Heart left ventricle (tissue), 16 donors: ENCODE measurements around the gene BTNL2. TPM values are rescaled to one million over a fixed set of nuclear protein-coding genes. Genes with fewer than 3 reads are reported as not detected.
"Not testable (repeated sequence)": the region's sequence is repeated elsewhere in the genome, so short reads cannot be mapped to it uniquely, and the experiment has no call there.

ENCODE experiments used
- ATAC-seq, 4 donors: fragments of 200-7000 bp; cut with Tn5 transposase; one replicate each; pipeline ENCODE4 v1.9.1; 2020 to 2022; ENCODE audit warnings: moderate library complexity in 4 of 4, mild to moderate bottlenecking in 3 of 4, moderate number of reproducible peaks in 1 of 4
- DNase-seq, 5 donors: peaks; one replicate each; pipeline ENCODE4 v3.0.0-alpha.2; 2020
- H3K27ac ChIP-seq, 12 donors: fragments of 200-600 bp; sonication (generic) in 4 of 12; one replicate each; pipeline versions ENCODE4 v1.5.0 to v1.8.0; 2016 to 2022; ENCODE audit warnings: mild to moderate bottlenecking in 2 of 12
- H3K27me3 ChIP-seq, 9 donors: fragments of 200-600 bp; sonication (generic) in 2 of 9; one replicate each; pipeline versions ENCODE4 v1.5.1 to v1.8.0; 2016 to 2022; ENCODE audit warnings: mild to moderate bottlenecking in 3 of 9
- H3K36me3 ChIP-seq, 9 donors: fragments of 200-600 bp; sonication (generic) in 2 of 9; one replicate each; pipeline versions ENCODE4 v1.5.0 to v1.8.0; 2018 to 2022; ENCODE audit warnings: mild to moderate bottlenecking in 2 of 9
- H3K4me1 ChIP-seq, 12 donors: fragments of 200-600 bp; sonication (generic) in 4 of 12; one replicate each; pipeline versions ENCODE4 v1.5.0 to v1.8.0; 2016 to 2022; ENCODE audit warnings: mild to moderate bottlenecking in 3 of 12
- H3K4me3 ChIP-seq, 12 donors: fragments of 200-600 bp; sonication (generic) in 4 of 12; one replicate each; pipeline versions ENCODE4 v1.5.0 to v1.8.0; 2017 to 2022; ENCODE audit warnings: mild to moderate bottlenecking in 9 of 12, moderate library complexity in 4 of 12
- H3K9me3 ChIP-seq, 12 donors: fragments of 200-600 bp; sonication (generic) in 4 of 12; one replicate each; pipeline versions ENCODE4 v1.5.0 to v1.8.0; 2016 to 2022; ENCODE audit warnings: mild to moderate bottlenecking in 1 of 12
- CTCF ChIP-seq, 12 donors: fragments of 200-600 bp; sonication (generic) in 4 of 12; IDR thresholded peaks; one replicate each; pipeline versions ENCODE4 v1.5.0 to v1.8.0; 2018 to 2022; ENCODE audit warnings: antibody characterized with exemption in 12 of 12, mild to moderate bottlenecking in 5 of 12
- POLR2A ChIP-seq, 2 donors: fragments of 450-650 bp; IDR thresholded peaks; one replicate each; pipeline ENCODE4 v1.6.1; 2017; ENCODE audit warnings: antibody characterized with exemption in 2 of 2, mild to moderate bottlenecking in 2 of 2, moderate library complexity in 2 of 2
- WGBS, 4 donors: extraction: QIAGEN DNeasy Blood & Tissue Kit in 2 of 4; methylation state at CpG; one replicate each; pipeline versions ENCODE4 v1.1.5 to v1.1.7; 2013 to 2018; 5-methylcytosine and 5-hydroxymethylcytosine counted together
- intact Hi-C, 10 donors: fragments of 100-400 bp; cut with DNase I; formaldehyde crosslinking; loops; one replicate each; pipeline versions ENCODE4 v1.11.1 to v1.14.2; 2022
- polyA plus RNA-seq, 2 donors: library from polyadenylated mRNA; stranded (reverse); fragments of 200-250 nt; gene quantifications; one replicate each; pipeline ENCODE4 v1.2.3, GENCODE V29; 2013
- total RNA-seq, 9 donors: library from RNA; depleted of rRNA in 2 of 9; stranded (reverse); fragments of >200 nt in 2 of 9; fragmentation: NEBNext Ultra II Directional in 3 of 9; extraction: Animal tissue kit (Norgen Biotek cat#: 25700) in 3 of 9; gene quantifications; one replicate each; pipeline versions ENCODE4 v1.1.0 to v1.2.4, GENCODE V29; 2016 to 2023
- donor health status: ischemic (EF 13 %, LVEDD 7.1; RV severe dilation, severe dysfunction).
- donor health status: healthy with polysubstance abuse.
- donor health status: DM: no; HTN: yes; CAD: no.
- donor health status: DM: no; HTN: no; CAD: no.
- donor health status: ischemic (EF 25% LVEDD 6.9; RV normal size, moderate dysfunction).
- donor health status: ischemic (EF 25% LVEDD 5.7; RV mildly dilated, moderate dysfunction).
- donor health status: healthy.
- donor health status: DM: yes; HTN: yes; CAD: no.
- donor health status: ischemic (EF 35%, LVEDD 5.7; RV mildly dilated, moderate dysfunction).
- donor health status: nonischemic (EF 11% LVEDD 7.7; RV severe dilation, severe dysfunction).
- donor health status: DM: yes; HTN: yes; CAD: no.
- donor health status: PGD.
- donor health status: ischemic (EF 29% LVEDD 5.4; RV normal size, mild dysfunction).
- donor health status: nonischemic (EF 23%, LVEDD 6.1; RV moderate dilation, normal function).

The BTNL2 gene
- total and polyA plus RNA-seq, 11 donors = not detected

- no peak for TF ChIP-seq CTCF (IDR thresholded peaks at IDR 0.05)
- no peak for TF ChIP-seq POLR2A (IDR thresholded peaks at IDR 0.05)
- DNase-seq = no peak
- WGBS, 4 donors = 52 to 67% (median 58%) methylated on average over 3 of the region's 3 CpGs
Observed at GRCh38 chr6:32369660-32370059, 37.3 kb downstream of the BTNL2 start.

GRCh38 chr6:32367644-32368043 is 39.3 kb downstream of the BTNL2 start:
- intact Hi-C loops = no loop called here
- ATAC-seq (no peak), DNase-seq (no peak)
- Histone ChIP-seq H3K27me3 (peaks cover 0 to 7% (median 0%) of the 10 kb centered on the region in 9 donors), H3K4me3 (no peak overlapping the region), H3K27ac (no peak overlapping the region), H3K36me3 (no peaks in the 10 kb centered on the region), H3K4me1 (no peaks in the 10 kb centered on the region), H3K9me3 (peaks cover 0 to 18% (median 0%) of the 10 kb centered on the region in 12 donors)
- WGBS, 4 donors = 75 to 95% (median 93%) methylated on average over 3 of the region's 3 CpGs
- TF ChIP-seq CTCF (IDR thresholded peaks at IDR 0.05) = no peak
- no peak for TF ChIP-seq POLR2A (IDR thresholded peaks at IDR 0.05)

More at GRCh38 chr6:32369660-32370059, 37.3 kb downstream of the BTNL2 start:
- no peak overlapping the region for H3K4me3 ChIP-seq
- peaks cover 0 to 1% (median 0%) of the 10 kb centered on the region in 12 donors for H3K9me3 ChIP-seq
- no peak for ATAC-seq
- intact Hi-C loops = no loop called here
- peaks cover 0 to 7% (median 0%) of the 10 kb centered on the region in 9 donors for H3K27me3 ChIP-seq
- H3K27ac ChIP-seq = no peak overlapping the region
- no peaks in the 10 kb centered on the region for H3K4me1 ChIP-seq
- no peaks in the 10 kb centered on the region for H3K36me3 ChIP-seq

- DNase-seq, H3K27me3 ChIP-seq, H3K4me3 ChIP-seq, H3K27ac ChIP-seq, H3K36me3 ChIP-seq, intact Hi-C loops, ATAC-seq, H3K4me1 ChIP-seq: not testable (repeated sequence)
- peaks cover 0 to 12% (median 0%) of the 10 kb centered on the region in 12 donors for H3K9me3 ChIP-seq
- 63 to 71% methylated on average over 1 of the region's 1 CpG; no CpG with 5 or more reads in 2 of the 4 donors for WGBS, 4 donors
Observed at GRCh38 chr6:32359225-32359624, 47.8 kb downstream of the BTNL2 start.

- H3K4me3 ChIP-seq, H3K27me3 ChIP-seq, H3K36me3 ChIP-seq, H3K4me1 ChIP-seq, ATAC-seq, H3K27ac ChIP-seq, H3K9me3 ChIP-seq, DNase-seq, intact Hi-C loops: not testable (repeated sequence)
- 74 to 94% (median 89%) methylated on average over 6 to 8 of the region's 8 CpGs for WGBS, 4 donors
Observed at GRCh38 chr6:32358548-32358947, 48.4 kb downstream of the BTNL2 start.

GRCh38 chr6:32355018-32355417 is 52.0 kb downstream of the BTNL2 start:
- H3K4me1 ChIP-seq = no peaks in the 10 kb centered on the region
- no peak for ATAC-seq
- intact Hi-C loops = no loop called here
- no peak overlapping the region for H3K4me3 ChIP-seq
- H3K36me3 ChIP-seq = no peaks in the 10 kb centered on the region
- no peak for TF ChIP-seq POLR2A (IDR thresholded peaks at IDR 0.05)
- TF ChIP-seq CTCF (IDR thresholded peaks at IDR 0.05) = no peak
- no peaks in the 10 kb centered on the region for H3K27me3 ChIP-seq
- no peak for DNase-seq
- 29 to 59% (median 48%) methylated on average over 1 of the region's 1 CpG for whole genome bisulfite sequencing, 4 donors
- no peak overlapping the region for H3K27ac ChIP-seq
- H3K9me3 ChIP-seq = no peaks in the 10 kb centered on the region
